HepG2 (cell line): ENCODE results near the gene ADAMTS14. TPM values are rescaled to one million over a fixed set of nuclear protein-coding genes. Genes with fewer than 3 reads are reported as not detected.

Experiments
- ATAC-seq: fragments of 200-7000 bp; cut with Tn5 transposase; 3 replicates; pipeline ENCODE4 v1.9.1; 2020; ENCODE audit warnings: mild to moderate bottlenecking, moderate library complexity
- BruUV-seq: library from RNA; stranded (reverse); fragments of 400-500 nt; replicated peaks from 2 replicates; lab custom pipeline; 2021; lab: Mats Ljungman, UMichigan
- CTCF ChIA-PET: fragments of 300-600 bp; formaldehyde crosslinking; extraction: SDS; loops from one replicate; lab custom pipeline; 2021; ENCODE audit warnings: low total read pairs, inconsistent platforms, low intra/inter-chr PET ratio; lab: Yijun Ruan, JAX
- POLR2A ChIA-PET: fragments of 350-600 bp; sonication (Branson Sonifier 250); formaldehyde crosslinking; loops from one replicate; lab custom pipeline; 2020; ENCODE audit warnings: antibody characterized with exemption, inconsistent platforms; lab: Yijun Ruan, JAX
- DNase-seq: peaks from one replicate; pipeline ENCODE4 v3.0.0-alpha.2; 2015; ENCODE audit warnings: low spot score
- FAIRE-seq: peaks from 3 replicates; lab custom pipeline; 2011; peaks lifted over from hg19 to GRCh38; lab: Jason Lieb, UNC
- H2AFZ ChIP-seq: one replicate; pipeline ENCODE4 v1.6.1; 2011; ENCODE audit warnings: low read length, inconsistent platforms
- H3K27ac ChIP-seq: fragments of 300-600 bp; 3 replicates; pipeline ENCODE4 v1.8.0; 2011; ENCODE audit warnings: mixed run types, mild to moderate bottlenecking, mixed read lengths, low read length, inconsistent platforms; ENCODE audit not compliant: insufficient read depth; ENCODE audit errors: extremely low read length
- H3K27me3 ChIP-seq, 2 experiments: fragments of 200-600 bp in 1 of 2; 2 replicates in 1 of 2; 3 replicates in 1 of 2; pipeline versions ENCODE4 v1.6.0 to v1.8.0; 2011; ENCODE audit warnings: low read length in 2 of 2, mild to moderate bottlenecking in 2 of 2, moderate library complexity in 2 of 2, inconsistent platforms in 1 of 2; ENCODE audit not compliant: insufficient read depth in 2 of 2, control insufficient read depth in 1 of 2
- H3K36me3 ChIP-seq, 2 experiments: fragments of 200-600 bp in 1 of 2; replicated peaks in 1 of 2; 2 replicates in 1 of 2; 3 replicates in 1 of 2; pipeline versions ENCODE4 v1.5.1 to v1.8.0; 2011; ENCODE audit warnings: low read length in 2 of 2, inconsistent platforms in 1 of 2; ENCODE audit not compliant: insufficient read depth in 2 of 2, control insufficient read depth in 1 of 2
- H3K4me1 ChIP-seq: 2 replicates; pipeline ENCODE4 v1.5.1; 2012; ENCODE audit warnings: low read length, inconsistent platforms; ENCODE audit not compliant: insufficient read depth
- H3K4me2 ChIP-seq: 2 replicates; pipeline ENCODE4 v1.6.0; 2011; ENCODE audit warnings: low read depth, low read length, inconsistent platforms
- H3K4me3 ChIP-seq, 3 experiments: fragments of 200-600 bp in 1 of 3; sonication (generic), shearing (Covaris generic) in 1 of 3; replicated peaks in 1 of 3; 2 replicates each; pipeline ENCODE4 v1.5.1; 2011 to 2016; ENCODE audit warnings: low read length in 3 of 3, inconsistent platforms in 2 of 3, low read depth in 2 of 3, mild to moderate bottlenecking in 2 of 3, control low read depth in 1 of 3, mixed read lengths in 1 of 3; ENCODE audit not compliant: insufficient read depth in 1 of 3
- H3K79me2 ChIP-seq: one replicate; pipeline ENCODE4 v1.6.1; 2011; ENCODE audit warnings: low read length, inconsistent platforms; ENCODE audit not compliant: insufficient read depth
- H3K9ac ChIP-seq: 2 replicates; pipeline ENCODE4 v1.6.0; 2011; ENCODE audit warnings: mild to moderate bottlenecking, low read depth, low read length, inconsistent platforms; ENCODE audit not compliant: insufficient read depth
- H3K9me3 ChIP-seq: 2 replicates; pipeline ENCODE4 v1.5.1; 2012; ENCODE audit warnings: mild to moderate bottlenecking, low read length
- H4K20me1 ChIP-seq: 2 replicates; pipeline ENCODE4 v1.6.0; 2011; ENCODE audit warnings: inconsistent platforms, mild to moderate bottlenecking, low read length, moderate library complexity; ENCODE audit not compliant: insufficient read depth
- IKZF4 ChIP-seq: sonication (generic); formaldehyde crosslinking; IDR thresholded peaks from 2 replicates; pipeline ENCODE4 v1.5.1; 2020; ENCODE audit warnings: borderline replicate concordance, mild to moderate bottlenecking, low read depth, missing genetic modification reagents; ENCODE audit errors: not compliant biosample characterization
- MNT ChIP-seq: fragments of 450-650 bp; IDR thresholded peaks from 2 replicates; pipeline ENCODE4 v1.6.1; 2016
- RAD21 ChIP-seq: fragments of 450-650 bp; formaldehyde crosslinking; IDR thresholded peaks from 2 replicates; pipeline ENCODE4 v1.5.0; 2020; ENCODE audit warnings: mild to moderate bottlenecking
- STAG1 ChIP-seq: sonication (generic); formaldehyde crosslinking; IDR thresholded peaks from 2 replicates; pipeline ENCODE4 v1.4.0; 2020; ENCODE audit warnings: missing genetic modification reagents
- WGBS: methylation state at CpG from one replicate; pipeline ENCODE4 v1.1.6; 2017; ENCODE audit warnings: low lambda C conversion rate; 5-methylcytosine and 5-hydroxymethylcytosine counted together
- in situ Hi-C: cut with HindIII; loops from 2 replicates; pipeline ENCODE4 v1.10.0; 2017; ENCODE audit warnings: low pct_unique_long_range_greater_than_20kb; ENCODE audit not compliant: extremely low pct_ligation_motif_present
- intact Hi-C: fragments of 100-400 bp; cut with micrococcal nuclease; formaldehyde crosslinking; loops from one replicate; pipeline ENCODE4 v1.10.0; 2022; ENCODE audit not compliant: unreplicated experiment
- polyA plus RNA-seq, 8 experiments: library from polyadenylated mRNA; depleted of rRNA in 3 of 8; stranded (reverse) in 7 of 8; unstranded in 1 of 8; fragments of >200 nt; fragmentation: Illumina TruSeq in 4 of 8; extraction: Trizol in 4 of 8; gene quantifications; 2 replicates each; pipeline versions ENCODE4 v1.2.1 to v1.2.3, GENCODE V29; 2011 to 2016; ENCODE audit warnings: low read depth in 4 of 8, missing spikeins in 1 of 8, mixed read lengths in 1 of 8; ENCODE audit not compliant: insufficient read depth in 1 of 8
- total RNA-seq, 5 experiments: library from RNA; depleted of rRNA; stranded (reverse); fragments of >200 nt; fragmentation: Illumina TruSeq; extraction: Trizol; gene quantifications; 2 replicates each; pipeline ENCODE4 v1.2.3, GENCODE V29; 2016; ENCODE audit warnings: low read depth in 1 of 5
- TF ChIP-seq, protein P1 (sequence below): sonication (generic); formaldehyde crosslinking; IDR thresholded peaks from 2 replicates; pipeline ENCODE4 v1.4.0; 2020; ENCODE audit warnings: missing genetic modification reagents
- TF ChIP-seq, protein P2 (sequence below): sonication (generic); formaldehyde crosslinking; IDR thresholded peaks from 2 replicates; pipeline ENCODE4 v1.5.1; 2020; ENCODE audit warnings: mild to moderate bottlenecking, missing genetic modification reagents, moderate library complexity
- TF ChIP-seq, protein P3 (sequence below): sonication (generic); formaldehyde crosslinking; IDR thresholded peaks from 2 replicates; pipeline ENCODE4 v1.5.0; 2020; ENCODE audit warnings: mild to moderate bottlenecking, missing genetic modification reagents, moderate library complexity

The ADAMTS14 gene
- total and polyA plus RNA-seq, 2 of the 13 experiments (the other 11 are each of a cell fraction or from before 2014, with no cell fraction given) = 0.04 to 0.07 TPM

GRCh38 chr10:70761031-70761601 is 88.8 kb downstream of the ADAMTS14 start:
- Histone ChIP-seq H3K27ac (no peak overlapping the region), H3K27me3 (no peaks in the 10 kb centered on the region), H3K9me3 (peaks cover 7% of the 10 kb centered on the region; the same call in 1 of the 2 replicates), H3K4me3 (no peak overlapping the region), H3K4me1 (peaks cover 6% of the 10 kb centered on the region; the same call in 1 of the 2 replicates), H3K4me2 (no peak overlapping the region), H3K9ac (no peak overlapping the region), H2AFZ (no peak overlapping the region), H3K79me2 (no peaks in the 10 kb centered on the region), H4K20me1 (no peaks in the 10 kb centered on the region), H3K36me3 (no peaks in the 10 kb centered on the region)
- in situ Hi-C loops (loop anchor here (5.0 kb wide), 1 partner anchor 214 kb away; no protein-coding TSS in a partner anchor), intact Hi-C loops (loop anchor here (5.0 kb wide), 1 partner anchor 116 kb away; no protein-coding TSS in a partner anchor)
- DNase-seq (no peak), ATAC-seq (peak; percentile 78), FAIRE-seq (no peak)
- CTCF ChIA-PET = no interaction called here
- POLR2A ChIA-PET = no interaction called here
- WGBS = 80% methylated on average over 1 of the region's 7 CpGs
- TF ChIP-seq, protein P1, sequence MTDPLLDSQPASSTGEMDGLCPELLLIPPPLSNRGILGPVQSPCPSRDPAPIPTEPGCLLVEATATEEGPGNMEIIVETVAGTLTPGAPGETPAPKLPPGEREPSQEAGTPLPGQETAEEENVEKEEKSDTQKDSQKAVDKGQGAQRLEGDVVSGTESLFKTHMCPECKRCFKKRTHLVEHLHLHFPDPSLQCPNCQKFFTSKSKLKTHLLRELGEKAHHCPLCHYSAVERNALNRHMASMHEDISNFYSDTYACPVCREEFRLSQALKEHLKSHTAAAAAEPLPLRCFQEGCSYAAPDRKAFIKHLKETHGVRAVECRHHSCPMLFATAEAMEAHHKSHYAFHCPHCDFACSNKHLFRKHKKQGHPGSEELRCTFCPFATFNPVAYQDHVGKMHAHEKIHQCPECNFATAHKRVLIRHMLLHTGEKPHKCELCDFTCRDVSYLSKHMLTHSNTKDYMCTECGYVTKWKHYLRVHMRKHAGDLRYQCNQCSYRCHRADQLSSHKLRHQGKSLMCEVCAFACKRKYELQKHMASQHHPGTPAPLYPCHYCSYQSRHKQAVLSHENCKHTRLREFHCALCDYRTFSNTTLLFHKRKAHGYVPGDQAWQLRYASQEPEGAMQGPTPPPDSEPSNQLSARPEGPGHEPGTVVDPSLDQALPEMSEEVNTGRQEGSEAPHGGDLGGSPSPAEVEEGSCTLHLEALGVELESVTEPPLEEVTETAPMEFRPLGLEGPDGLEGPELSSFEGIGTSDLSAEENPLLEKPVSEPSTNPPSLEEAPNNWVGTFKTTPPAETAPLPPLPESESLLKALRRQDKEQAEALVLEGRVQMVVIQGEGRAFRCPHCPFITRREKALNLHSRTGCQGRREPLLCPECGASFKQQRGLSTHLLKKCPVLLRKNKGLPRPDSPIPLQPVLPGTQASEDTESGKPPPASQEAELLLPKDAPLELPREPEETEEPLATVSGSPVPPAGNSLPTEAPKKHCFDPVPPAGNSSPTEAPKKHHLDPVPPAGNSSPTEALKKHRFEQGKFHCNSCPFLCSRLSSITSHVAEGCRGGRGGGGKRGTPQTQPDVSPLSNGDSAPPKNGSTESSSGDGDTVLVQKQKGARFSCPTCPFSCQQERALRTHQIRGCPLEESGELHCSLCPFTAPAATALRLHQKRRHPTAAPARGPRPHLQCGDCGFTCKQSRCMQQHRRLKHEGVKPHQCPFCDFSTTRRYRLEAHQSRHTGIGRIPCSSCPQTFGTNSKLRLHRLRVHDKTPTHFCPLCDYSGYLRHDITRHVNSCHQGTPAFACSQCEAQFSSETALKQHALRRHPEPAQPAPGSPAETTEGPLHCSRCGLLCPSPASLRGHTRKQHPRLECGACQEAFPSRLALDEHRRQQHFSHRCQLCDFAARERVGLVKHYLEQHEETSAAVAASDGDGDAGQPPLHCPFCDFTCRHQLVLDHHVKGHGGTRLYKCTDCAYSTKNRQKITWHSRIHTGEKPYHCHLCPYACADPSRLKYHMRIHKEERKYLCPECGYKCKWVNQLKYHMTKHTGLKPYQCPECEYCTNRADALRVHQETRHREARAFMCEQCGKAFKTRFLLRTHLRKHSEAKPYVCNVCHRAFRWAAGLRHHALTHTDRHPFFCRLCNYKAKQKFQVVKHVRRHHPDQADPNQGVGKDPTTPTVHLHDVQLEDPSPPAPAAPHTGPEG = no peak
- TF ChIP-seq IKZF4 (CRISPR knock-in tag) (no peak), RAD21 (CRISPR knock-in tag) (peak; percentile 37; the same call in 1 of the 2 replicates), STAG1 (peak; percentile 64), MNT (no peak)
- TF ChIP-seq, protein P2, sequence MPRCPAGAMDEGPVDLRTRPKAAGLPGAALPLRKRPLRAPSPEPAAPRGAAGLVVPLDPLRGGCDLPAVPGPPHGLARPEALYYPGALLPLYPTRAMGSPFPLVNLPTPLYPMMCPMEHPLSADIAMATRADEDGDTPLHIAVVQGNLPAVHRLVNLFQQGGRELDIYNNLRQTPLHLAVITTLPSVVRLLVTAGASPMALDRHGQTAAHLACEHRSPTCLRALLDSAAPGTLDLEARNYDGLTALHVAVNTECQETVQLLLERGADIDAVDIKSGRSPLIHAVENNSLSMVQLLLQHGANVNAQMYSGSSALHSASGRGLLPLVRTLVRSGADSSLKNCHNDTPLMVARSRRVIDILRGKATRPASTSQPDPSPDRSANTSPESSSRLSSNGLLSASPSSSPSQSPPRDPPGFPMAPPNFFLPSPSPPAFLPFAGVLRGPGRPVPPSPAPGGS = no peak
- TF ChIP-seq, protein P3, sequence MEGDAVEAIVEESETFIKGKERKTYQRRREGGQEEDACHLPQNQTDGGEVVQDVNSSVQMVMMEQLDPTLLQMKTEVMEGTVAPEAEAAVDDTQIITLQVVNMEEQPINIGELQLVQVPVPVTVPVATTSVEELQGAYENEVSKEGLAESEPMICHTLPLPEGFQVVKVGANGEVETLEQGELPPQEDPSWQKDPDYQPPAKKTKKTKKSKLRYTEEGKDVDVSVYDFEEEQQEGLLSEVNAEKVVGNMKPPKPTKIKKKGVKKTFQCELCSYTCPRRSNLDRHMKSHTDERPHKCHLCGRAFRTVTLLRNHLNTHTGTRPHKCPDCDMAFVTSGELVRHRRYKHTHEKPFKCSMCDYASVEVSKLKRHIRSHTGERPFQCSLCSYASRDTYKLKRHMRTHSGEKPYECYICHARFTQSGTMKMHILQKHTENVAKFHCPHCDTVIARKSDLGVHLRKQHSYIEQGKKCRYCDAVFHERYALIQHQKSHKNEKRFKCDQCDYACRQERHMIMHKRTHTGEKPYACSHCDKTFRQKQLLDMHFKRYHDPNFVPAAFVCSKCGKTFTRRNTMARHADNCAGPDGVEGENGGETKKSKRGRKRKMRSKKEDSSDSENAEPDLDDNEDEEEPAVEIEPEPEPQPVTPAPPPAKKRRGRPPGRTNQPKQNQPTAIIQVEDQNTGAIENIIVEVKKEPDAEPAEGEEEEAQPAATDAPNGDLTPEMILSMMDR (CRISPR knock-in tag) = peak; percentile 62
- BruUV-seq = no TSS peak
